ENCODE measurements around the gene TRPT1.

The TRPT1 gene

DNA sequence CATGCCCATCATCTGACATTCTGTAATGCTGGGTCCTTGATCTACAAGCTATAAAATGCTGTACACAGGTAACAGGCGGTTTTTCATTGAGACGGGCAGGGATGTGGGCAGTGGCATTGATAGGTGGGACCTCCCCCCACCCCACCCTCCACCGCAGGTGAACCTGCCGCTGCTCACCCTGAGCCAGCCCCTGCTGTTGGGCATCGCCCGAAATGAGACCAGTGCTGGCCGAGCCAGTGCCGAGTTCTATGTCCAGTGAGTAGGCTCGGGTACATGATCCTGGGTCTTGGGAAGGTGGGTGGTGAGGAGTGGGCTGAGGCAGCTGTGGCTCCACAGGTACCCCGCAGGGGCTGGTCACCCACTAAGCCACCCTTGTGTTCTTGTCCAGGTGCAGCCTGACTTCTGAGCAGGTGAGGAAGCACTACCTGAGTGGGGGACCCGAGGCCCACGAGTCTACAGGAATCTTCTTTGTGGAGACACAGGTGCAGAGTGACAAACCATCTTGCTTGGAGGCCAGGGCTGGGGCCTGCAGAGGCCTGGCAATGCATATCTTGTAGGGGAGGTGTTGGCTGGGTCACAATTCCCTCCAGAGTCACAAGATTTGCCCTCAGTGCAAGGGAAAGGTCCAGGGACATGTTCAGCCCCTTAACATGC is 3.2 kb upstream of the TRPT1 start:
- Histone ChIP-seq H3K9me3 (ENCODE audit: control insufficient read depth, low read length) (no peaks in the 10 kb centered on the region), H3K4me3 (ENCODE audit: insufficient read depth, low read depth, low read length) (peak overlapping the region; percentile 73), H3K36me3 (ENCODE audit: control insufficient read depth, insufficient read depth, low read length) (no peaks in the 10 kb centered on the region), H3K4me1 (ENCODE audit: control insufficient read depth, insufficient read depth, low read length) (peaks cover 28% of the 10 kb centered on the region), H3K27me3 (ENCODE audit: control insufficient read depth, insufficient read depth, low read length, poor library complexity, severe bottlenecking) (peaks cover 35% of the 10 kb centered on the region), H3K27ac (ENCODE audit: insufficient read depth, low read depth, low read length, poor library complexity, severe bottlenecking) (no peak overlapping the region)
- WGBS, 2 experiments, result 96% methylated on average over 12 of the region's 12 CpGs

DNA sequence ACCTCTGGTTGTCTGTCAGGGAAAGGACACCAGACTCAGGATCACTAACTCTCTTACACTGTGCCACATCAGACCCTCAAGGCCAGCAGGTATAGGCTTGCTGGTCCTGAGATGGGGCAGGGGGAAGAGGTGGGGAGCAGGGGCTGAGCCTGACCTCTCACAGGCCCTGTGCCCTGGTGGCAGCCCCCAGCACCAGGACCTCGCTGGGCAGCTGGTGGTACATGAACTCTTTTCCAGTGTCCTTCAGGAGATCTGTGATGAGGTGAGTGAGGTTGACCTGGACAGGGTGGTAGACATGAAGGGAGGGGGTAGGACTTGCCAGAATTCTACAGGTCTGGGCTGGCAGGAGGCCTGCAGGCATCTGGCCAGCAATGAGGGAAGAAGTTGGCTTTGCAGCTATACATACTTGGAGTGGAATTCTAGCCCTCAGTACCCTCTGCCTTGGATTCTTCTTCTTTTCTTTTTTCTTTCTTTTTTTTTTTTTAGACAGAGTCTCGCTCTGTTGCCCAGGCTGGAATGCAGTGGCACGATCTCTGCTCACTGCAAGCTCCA is 1.5 kb upstream of the TRPT1 start:
- no peak overlapping the region for H3K4me3 ChIP-seq (ENCODE audit: insufficient read depth, low read depth, low read length)
- 80 to 94% methylated on average over 3 of the region's 3 CpGs for WGBS, 2 experiments

DNA sequence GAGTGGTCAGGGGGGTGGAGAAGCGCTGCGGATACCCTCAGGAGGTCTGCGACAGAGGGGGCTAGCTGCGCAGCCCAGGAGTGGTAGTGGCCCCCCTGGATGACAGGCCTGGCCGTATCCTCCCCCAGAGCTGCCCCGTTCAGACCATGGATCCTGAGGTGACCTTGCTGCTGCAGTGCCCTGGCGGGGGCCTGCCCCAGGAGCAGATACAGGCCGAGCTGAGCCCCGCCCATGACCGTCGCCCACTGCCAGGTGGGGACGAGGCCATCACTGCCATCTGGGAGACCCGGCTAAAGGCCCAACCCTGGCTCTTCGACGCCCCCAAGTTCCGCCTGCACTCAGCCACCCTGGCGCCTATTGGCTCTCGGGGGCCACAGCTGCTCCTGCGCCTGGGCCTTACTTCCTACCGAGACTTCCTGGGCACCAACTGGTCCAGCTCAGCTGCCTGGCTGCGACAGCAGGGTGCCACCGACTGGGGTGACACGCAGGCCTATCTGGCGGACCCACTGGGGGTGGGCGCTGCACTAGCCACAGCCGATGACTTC is 593 bp upstream of the TRPT1 start:
- no peaks in the 10 kb centered on the region for H3K36me3 ChIP-seq (ENCODE audit: control insufficient read depth, insufficient read depth, low read length)
- peak overlapping the region; percentile 64 for H3K4me3 ChIP-seq (ENCODE audit: insufficient read depth, low read depth, low read length)
- WGBS, 2 experiments, result 36 to 38% methylated on average over 26 of the region's 26 CpGs
- H3K27ac ChIP-seq (ENCODE audit: insufficient read depth, low read depth, low read length, poor library complexity, severe bottlenecking), result no peak overlapping the region
- H3K4me1 ChIP-seq (ENCODE audit: control insufficient read depth, insufficient read depth, low read length), result peaks cover 23% of the 10 kb centered on the region
- H3K9me3 ChIP-seq (ENCODE audit: control insufficient read depth, low read length), result no peaks in the 10 kb centered on the region
- peaks cover 9% of the 10 kb centered on the region for H3K27me3 ChIP-seq (ENCODE audit: control insufficient read depth, insufficient read depth, low read length, poor library complexity, severe bottlenecking)

More for the DNA sequence above, 1.5 kb upstream of the TRPT1 start:
- no peaks in the 10 kb centered on the region for H3K36me3 ChIP-seq (ENCODE audit: control insufficient read depth, insufficient read depth, low read length)
- H3K4me1 ChIP-seq (ENCODE audit: control insufficient read depth, insufficient read depth, low read length), result peaks cover 23% of the 10 kb centered on the region
- peaks cover 18% of the 10 kb centered on the region for H3K27me3 ChIP-seq (ENCODE audit: control insufficient read depth, insufficient read depth, low read length, poor library complexity, severe bottlenecking)
- H3K27ac ChIP-seq (ENCODE audit: insufficient read depth, low read depth, low read length, poor library complexity, severe bottlenecking), result no peak overlapping the region
- H3K9me3 ChIP-seq (ENCODE audit: control insufficient read depth, low read length), result no peaks in the 10 kb centered on the region

- 76 to 77% methylated on average over 22 of the region's 22 CpGs for WGBS, 2 experiments
- H3K36me3 ChIP-seq (ENCODE audit: control insufficient read depth, insufficient read depth, low read length), result no peaks in the 10 kb centered on the region
- no peaks in the 10 kb centered on the region for H3K27me3 ChIP-seq (ENCODE audit: control insufficient read depth, insufficient read depth, low read length, poor library complexity, severe bottlenecking)
- peaks cover 23% of the 10 kb centered on the region for H3K4me1 ChIP-seq (ENCODE audit: control insufficient read depth, insufficient read depth, low read length)
- H3K9me3 ChIP-seq (ENCODE audit: control insufficient read depth, low read length), result no peaks in the 10 kb centered on the region
- no peak overlapping the region for H3K27ac ChIP-seq (ENCODE audit: insufficient read depth, low read depth, low read length, poor library complexity, severe bottlenecking)
- peak overlapping the region; percentile 64 for H3K4me3 ChIP-seq (ENCODE audit: insufficient read depth, low read depth, low read length)
Measured at GRCh38 chr11:64224891-64225607, 937 bp downstream of the TRPT1 start.

DNA sequence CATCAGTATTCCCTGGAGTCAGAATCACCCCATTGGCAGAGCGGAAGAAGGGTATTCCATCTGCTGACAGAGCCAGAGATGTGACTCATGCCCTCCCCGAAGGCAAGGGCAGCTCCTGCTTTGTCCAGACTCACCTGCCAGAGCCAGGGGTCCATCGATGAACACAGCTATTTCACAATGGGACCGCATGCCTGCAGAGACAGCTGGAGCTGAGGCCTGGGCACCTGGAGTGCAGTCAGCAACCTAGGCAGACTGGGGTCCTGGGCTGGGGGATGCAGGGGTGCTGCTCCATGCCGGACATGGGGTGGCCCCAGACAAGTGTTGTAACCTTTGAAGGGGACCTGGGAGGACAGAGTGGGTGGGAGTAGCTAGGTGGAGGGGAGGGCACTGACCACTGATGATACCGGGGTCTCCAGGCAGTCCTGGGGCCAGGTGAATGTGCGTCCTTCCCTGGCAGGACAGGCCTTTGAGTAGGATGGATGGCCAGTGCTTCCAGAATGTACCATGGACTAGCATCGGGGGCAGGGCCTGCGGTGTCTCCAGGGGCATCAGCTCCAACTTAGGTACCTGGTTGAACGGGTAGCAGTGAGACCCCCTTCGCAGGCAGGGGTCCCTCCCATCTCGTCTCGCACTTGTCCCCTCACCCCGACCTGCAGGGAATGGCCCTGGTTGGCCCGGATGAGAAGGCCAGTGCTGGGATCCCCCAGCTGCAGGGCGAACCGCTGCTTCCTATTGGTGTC is 1.7 kb downstream of the TRPT1 start:
- Histone ChIP-seq H3K4me3 (ENCODE audit: insufficient read depth, low read depth, low read length) (no peak overlapping the region), H3K27ac (ENCODE audit: insufficient read depth, low read depth, low read length, poor library complexity, severe bottlenecking) (no peak overlapping the region), H3K36me3 (ENCODE audit: control insufficient read depth, insufficient read depth, low read length) (no peaks in the 10 kb centered on the region), H3K4me1 (ENCODE audit: control insufficient read depth, insufficient read depth, low read length) (peaks cover 16% of the 10 kb centered on the region), H3K9me3 (ENCODE audit: control insufficient read depth, low read length) (no peaks in the 10 kb centered on the region), H3K27me3 (ENCODE audit: control insufficient read depth, insufficient read depth, low read length, poor library complexity, severe bottlenecking) (no peaks in the 10 kb centered on the region)
- 95% methylated on average over 17 of the region's 17 CpGs for WGBS, 2 experiments

GRCh38 chr11:64223001-64223651 is 2.9 kb downstream of the TRPT1 start:
- no peak overlapping the region for H3K4me3 ChIP-seq (ENCODE audit: insufficient read depth, low read depth, low read length)
- H3K36me3 ChIP-seq (ENCODE audit: control insufficient read depth, insufficient read depth, low read length), result no peaks in the 10 kb centered on the region
- H3K4me1 ChIP-seq (ENCODE audit: control insufficient read depth, insufficient read depth, low read length), result peaks cover 15% of the 10 kb centered on the region
- H3K27ac ChIP-seq (ENCODE audit: insufficient read depth, low read depth, low read length, poor library complexity, severe bottlenecking), result no peak overlapping the region
- H3K9me3 ChIP-seq (ENCODE audit: control insufficient read depth, low read length), result no peaks in the 10 kb centered on the region
- 95% methylated on average over 24 of the region's 24 CpGs for WGBS, 2 experiments
- H3K27me3 ChIP-seq (ENCODE audit: control insufficient read depth, insufficient read depth, low read length, poor library complexity, severe bottlenecking), result no peaks in the 10 kb centered on the region

- WGBS, 2 experiments, result 88 to 90% methylated on average over 9 of the region's 9 CpGs
- Histone ChIP-seq H3K4me3 (ENCODE audit: insufficient read depth, low read depth, low read length) (no peak overlapping the region), H3K36me3 (ENCODE audit: control insufficient read depth, insufficient read depth, low read length) (no peaks in the 10 kb centered on the region), H3K9me3 (ENCODE audit: control insufficient read depth, low read length) (no peaks in the 10 kb centered on the region), H3K4me1 (ENCODE audit: control insufficient read depth, insufficient read depth, low read length) (peaks cover 15% of the 10 kb centered on the region), H3K27me3 (ENCODE audit: control insufficient read depth, insufficient read depth, low read length, poor library complexity, severe bottlenecking) (no peaks in the 10 kb centered on the region), H3K27ac (ENCODE audit: insufficient read depth, low read depth, low read length, poor library complexity, severe bottlenecking) (no peak overlapping the region)
Measured at GRCh38 chr11:64222651-64223000, 3.4 kb downstream of the TRPT1 start.

DNA sequence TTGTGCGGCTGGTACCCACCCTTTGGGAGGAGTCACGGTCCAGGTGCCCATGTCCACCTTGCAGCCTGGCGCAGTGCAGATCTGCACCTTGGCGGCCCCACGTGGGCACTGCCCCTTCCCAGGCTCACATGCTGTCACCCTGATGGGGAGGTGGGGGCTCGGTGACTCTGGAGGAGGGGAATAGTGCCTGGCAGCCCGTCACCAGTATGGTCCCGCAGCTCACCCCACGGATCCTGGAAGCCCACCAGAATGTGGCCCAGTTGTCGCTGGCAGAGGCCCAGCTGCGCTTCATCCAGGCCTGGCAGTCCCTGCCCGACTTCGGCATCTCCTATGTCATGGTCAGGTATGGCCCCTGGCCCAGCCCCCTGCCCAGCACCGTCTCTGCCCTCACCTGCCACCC is 5.2 kb downstream of the TRPT1 start:
- H3K9me3 ChIP-seq (ENCODE audit: control insufficient read depth, low read length), result no peaks in the 10 kb centered on the region
- WGBS, 2 experiments, result 94 to 95% methylated on average over 14 of the region's 14 CpGs

GRCh38 chr11:64220271-64220670 is 5.7 kb downstream of the TRPT1 start:
- Histone ChIP-seq H3K27me3 (ENCODE audit: control insufficient read depth, insufficient read depth, low read length, poor library complexity, severe bottlenecking) (no peaks in the 10 kb centered on the region), H3K4me1 (ENCODE audit: control insufficient read depth, insufficient read depth, low read length) (no peaks in the 10 kb centered on the region), H3K4me3 (ENCODE audit: insufficient read depth, low read depth, low read length) (no peak overlapping the region), H3K36me3 (ENCODE audit: control insufficient read depth, insufficient read depth, low read length) (no peaks in the 10 kb centered on the region), H3K9me3 (ENCODE audit: control insufficient read depth, low read length) (no peaks in the 10 kb centered on the region), H3K27ac (ENCODE audit: insufficient read depth, low read depth, low read length, poor library complexity, severe bottlenecking) (no peak overlapping the region)
- 93 to 94% methylated on average over 17 of the region's 17 CpGs for WGBS, 2 experiments

More for the DNA sequence above, 5.2 kb downstream of the TRPT1 start:
- Histone ChIP-seq H3K27ac (ENCODE audit: insufficient read depth, low read depth, low read length, poor library complexity, severe bottlenecking) (no peak overlapping the region), H3K4me3 (ENCODE audit: insufficient read depth, low read depth, low read length) (no peak overlapping the region), H3K36me3 (ENCODE audit: control insufficient read depth, insufficient read depth, low read length) (no peaks in the 10 kb centered on the region), H3K4me1 (ENCODE audit: control insufficient read depth, insufficient read depth, low read length) (peaks cover 2% of the 10 kb centered on the region), H3K27me3 (ENCODE audit: control insufficient read depth, insufficient read depth, low read length, poor library complexity, severe bottlenecking) (no peaks in the 10 kb centered on the region)
